ENCODE data around the gene AFF3.

Gene AFF3

GRCh38 chr2:99645960-99646359, 496.4 kb downstream of the AFF3 start:
- no peak overlapping the region for H3K4me3 ChIP-seq (ENCODE audit: low read depth, low read length)
- TF ChIP-seq CTCF (IDR thresholded peaks at IDR 0.05; ENCODE audit: borderline replicate concordance, insufficient read depth, low read depth, low read length): no peak

GRCh38 chr2:99644419-99644787, 498.0 kb downstream of the AFF3 start:
- no peak for TF ChIP-seq CTCF (IDR thresholded peaks at IDR 0.05; ENCODE audit: borderline replicate concordance, insufficient read depth, low read depth, low read length)
- H3K4me3 ChIP-seq (ENCODE audit: low read depth, low read length): no peak overlapping the region

DNA sequence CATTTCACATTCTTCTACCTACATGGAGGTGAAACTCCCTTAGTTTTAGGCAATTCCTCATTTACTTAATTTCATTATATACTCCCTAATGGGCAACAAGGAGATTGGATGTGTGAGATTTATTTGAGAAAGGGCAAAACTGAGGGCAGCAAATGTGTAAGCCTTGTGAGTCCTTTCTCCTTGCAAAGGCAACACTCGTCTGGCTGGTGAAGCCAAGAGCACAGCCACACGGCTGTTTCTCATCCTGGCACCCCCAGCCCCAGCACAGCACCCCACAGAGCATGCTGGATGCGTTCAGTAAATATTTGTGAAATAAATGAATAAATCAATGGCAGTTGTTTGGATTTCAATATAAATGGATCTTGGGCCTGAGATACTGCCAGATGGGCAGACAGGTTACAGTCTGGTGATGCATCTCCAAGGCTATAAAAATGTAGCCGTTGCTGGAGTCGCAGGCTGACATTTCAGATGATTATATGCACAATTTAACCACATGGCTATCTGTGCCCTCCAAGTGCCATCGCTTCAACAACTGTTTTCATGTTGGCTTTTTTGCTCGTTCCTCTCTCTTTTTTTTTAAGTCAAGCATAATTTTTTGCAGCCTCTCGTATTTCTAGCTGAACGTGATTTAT, 498.5 kb downstream of the AFF3 start:
- no peak for TF ChIP-seq CTCF (IDR thresholded peaks at IDR 0.05; ENCODE audit: borderline replicate concordance, insufficient read depth, low read depth, low read length)

DNA sequence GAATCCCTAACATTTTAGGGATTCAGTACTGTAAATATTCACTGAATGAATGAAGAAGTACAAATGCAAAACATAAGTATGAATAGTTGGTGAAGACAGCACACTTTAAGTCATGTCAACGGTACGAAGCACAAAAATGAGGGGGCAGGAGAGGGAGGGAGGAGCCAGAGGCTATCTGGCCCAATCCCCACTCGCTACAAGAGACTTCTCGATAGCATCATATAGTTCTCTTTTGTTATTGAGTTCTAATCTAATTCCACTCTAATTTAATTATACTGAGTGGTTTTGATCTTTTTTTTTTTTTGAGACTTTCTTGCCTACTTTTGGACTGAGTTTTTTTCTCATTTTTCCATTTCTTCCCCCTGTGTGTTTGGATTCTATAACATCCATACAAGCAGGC, 500.4 kb downstream of the AFF3 start:
- no peak for TF ChIP-seq CTCF (IDR thresholded peaks at IDR 0.05; ENCODE audit: borderline replicate concordance, insufficient read depth, low read depth, low read length)
- H3K4me3 ChIP-seq (ENCODE audit: low read depth, low read length): no peak overlapping the region

More for the DNA sequence above, 498.5 kb downstream of the AFF3 start:
- H3K4me3 ChIP-seq (ENCODE audit: low read depth, low read length): no peak overlapping the region

GRCh38 chr2:99640635-99641151, 501.7 kb downstream of the AFF3 start:
- no peak for TF ChIP-seq CTCF (IDR thresholded peaks at IDR 0.05; ENCODE audit: borderline replicate concordance, insufficient read depth, low read depth, low read length)
- no peak overlapping the region for H3K4me3 ChIP-seq (ENCODE audit: low read depth, low read length)

DNA sequence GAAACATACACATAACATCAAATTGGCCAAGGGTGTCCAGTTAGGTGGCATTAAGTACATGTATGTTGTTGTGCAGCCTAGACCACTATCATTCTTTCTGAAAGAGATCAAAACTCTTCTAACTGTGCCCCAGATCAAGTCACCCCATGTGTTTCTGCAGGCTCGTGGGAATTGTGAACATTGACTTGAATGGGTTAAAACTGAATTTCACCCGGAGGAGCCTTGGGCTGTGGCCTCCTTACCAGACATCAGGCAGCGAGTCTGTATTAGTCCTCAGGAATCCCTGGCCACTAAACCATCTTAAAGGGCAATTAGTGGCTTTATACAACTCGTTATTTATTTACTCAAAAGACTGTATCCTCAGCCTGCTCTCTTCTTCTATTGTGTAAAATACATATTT, 503.6 kb downstream of the AFF3 start:
- H3K4me3 ChIP-seq (ENCODE audit: low read depth, low read length): no peak overlapping the region

More for the DNA sequence above, 503.6 kb downstream of the AFF3 start:
- no peak for TF ChIP-seq CTCF (IDR thresholded peaks at IDR 0.05; ENCODE audit: borderline replicate concordance, insufficient read depth, low read depth, low read length)

All from GM12875 (cell line).